ENCODE data around the gene UBXN2A.

Gene UBXN2A

DNA sequence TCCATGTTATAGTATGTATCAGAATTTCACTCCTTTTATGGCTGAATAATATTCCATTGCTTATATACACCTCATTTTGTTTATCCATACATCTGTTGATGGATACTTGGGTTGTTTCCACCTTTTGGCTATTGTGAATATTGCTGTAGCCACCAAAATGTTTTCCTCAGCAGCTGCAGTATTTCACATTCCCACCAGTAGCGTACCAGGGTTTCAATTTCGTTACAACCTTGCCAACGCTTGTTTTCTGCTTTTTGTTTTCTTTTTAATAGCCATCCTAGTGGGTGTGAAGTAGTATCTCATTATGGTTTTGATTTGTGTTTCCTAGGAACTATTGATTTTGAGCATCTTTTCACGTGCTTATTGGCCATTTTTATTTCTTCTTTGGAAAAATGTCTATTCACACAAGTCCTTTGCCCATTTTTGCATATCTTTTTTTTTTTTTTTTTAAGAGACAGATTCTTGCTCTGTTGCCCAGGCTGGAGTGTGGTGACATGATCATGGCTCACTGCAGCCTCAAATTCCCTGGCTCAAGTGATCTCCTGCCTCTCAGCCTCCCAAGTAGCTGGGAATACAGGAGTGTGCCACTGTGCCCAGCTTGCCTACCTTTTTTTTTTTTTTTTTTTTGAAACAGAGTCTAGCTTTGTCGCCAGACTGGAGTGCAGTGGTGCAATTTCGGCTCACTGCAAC is 14.2 kb downstream of the UBXN2A start:
- peak overlapping the region; percentile 4 for H3K4me3 ChIP-seq
- TF ChIP-seq, protein P1, sequence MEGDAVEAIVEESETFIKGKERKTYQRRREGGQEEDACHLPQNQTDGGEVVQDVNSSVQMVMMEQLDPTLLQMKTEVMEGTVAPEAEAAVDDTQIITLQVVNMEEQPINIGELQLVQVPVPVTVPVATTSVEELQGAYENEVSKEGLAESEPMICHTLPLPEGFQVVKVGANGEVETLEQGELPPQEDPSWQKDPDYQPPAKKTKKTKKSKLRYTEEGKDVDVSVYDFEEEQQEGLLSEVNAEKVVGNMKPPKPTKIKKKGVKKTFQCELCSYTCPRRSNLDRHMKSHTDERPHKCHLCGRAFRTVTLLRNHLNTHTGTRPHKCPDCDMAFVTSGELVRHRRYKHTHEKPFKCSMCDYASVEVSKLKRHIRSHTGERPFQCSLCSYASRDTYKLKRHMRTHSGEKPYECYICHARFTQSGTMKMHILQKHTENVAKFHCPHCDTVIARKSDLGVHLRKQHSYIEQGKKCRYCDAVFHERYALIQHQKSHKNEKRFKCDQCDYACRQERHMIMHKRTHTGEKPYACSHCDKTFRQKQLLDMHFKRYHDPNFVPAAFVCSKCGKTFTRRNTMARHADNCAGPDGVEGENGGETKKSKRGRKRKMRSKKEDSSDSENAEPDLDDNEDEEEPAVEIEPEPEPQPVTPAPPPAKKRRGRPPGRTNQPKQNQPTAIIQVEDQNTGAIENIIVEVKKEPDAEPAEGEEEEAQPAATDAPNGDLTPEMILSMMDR (IDR thresholded peaks at IDR 0.05) = no peak
- no peak overlapping the region for H3K27ac ChIP-seq
- DNase-seq (ENCODE audit: low spot score) = no peak

DNA sequence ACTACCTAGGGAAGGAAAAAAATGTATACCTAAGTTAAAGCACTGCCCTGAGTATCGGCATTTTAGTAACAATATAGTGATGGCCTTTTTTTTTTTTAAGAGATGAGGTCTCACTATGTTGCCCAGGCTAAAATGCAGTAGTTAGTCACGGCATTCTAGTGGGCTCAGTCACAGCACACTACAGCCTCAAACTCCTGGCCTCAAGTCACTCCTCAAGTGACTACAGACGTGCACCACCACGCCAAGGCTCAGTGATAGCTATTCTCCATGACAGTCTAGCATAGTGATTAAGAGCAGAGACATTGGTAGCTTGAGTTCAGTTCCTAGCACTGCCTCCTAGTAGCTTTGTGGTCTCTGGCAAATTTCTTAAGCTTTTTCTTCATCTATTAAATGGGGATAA is 27.6 kb downstream of the UBXN2A start:
- Histone ChIP-seq H3K27ac (no peak overlapping the region), H3K4me3 (no peak overlapping the region)
- DNase-seq (ENCODE audit: low spot score) = no peak
- TF ChIP-seq, protein P1 (IDR thresholded peaks at IDR 0.05) = no peak

GRCh38 chr2:23976883-23977282 is 36.6 kb downstream of the UBXN2A start:
- TF ChIP-seq, protein P1 (IDR thresholded peaks at IDR 0.05) = no peak
- DNase-seq (ENCODE audit: low spot score) = no peak
- no peak overlapping the region for H3K27ac ChIP-seq
- H3K4me3 ChIP-seq = no peak overlapping the region

GRCh38 chr2:23988371-23988770 is 48.1 kb downstream of the UBXN2A start:
- Histone ChIP-seq H3K27ac (no peak overlapping the region), H3K4me3 (no peak overlapping the region)
- no peak for DNase-seq (ENCODE audit: low spot score)
- TF ChIP-seq, protein P1 (IDR thresholded peaks at IDR 0.05) = no peak

DNA sequence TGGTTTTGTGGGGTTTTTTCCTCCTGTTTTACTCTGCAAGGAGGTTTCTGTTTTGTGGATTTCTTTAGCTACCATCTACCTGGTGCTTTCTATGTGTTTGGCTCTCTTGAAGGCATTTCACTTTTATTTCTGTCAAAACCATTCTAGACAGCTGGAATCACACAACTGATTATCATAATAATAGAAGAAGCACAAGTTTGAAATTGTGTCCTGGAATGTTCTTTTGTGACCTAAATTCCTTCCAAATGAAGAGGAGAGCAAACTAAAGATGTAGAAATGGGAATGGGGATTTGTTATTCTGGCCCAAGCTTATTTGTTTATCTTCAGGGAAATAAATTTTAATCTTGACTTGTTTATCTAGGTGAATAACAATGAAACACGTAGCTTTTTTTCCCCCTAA is 52.7 kb downstream of the UBXN2A start:
- no peak for DNase-seq (ENCODE audit: low spot score)
- H3K27ac ChIP-seq = no peak overlapping the region
- no peak overlapping the region for H3K4me3 ChIP-seq
- TF ChIP-seq, protein P1 (IDR thresholded peaks at IDR 0.05) = no peak

DNA sequence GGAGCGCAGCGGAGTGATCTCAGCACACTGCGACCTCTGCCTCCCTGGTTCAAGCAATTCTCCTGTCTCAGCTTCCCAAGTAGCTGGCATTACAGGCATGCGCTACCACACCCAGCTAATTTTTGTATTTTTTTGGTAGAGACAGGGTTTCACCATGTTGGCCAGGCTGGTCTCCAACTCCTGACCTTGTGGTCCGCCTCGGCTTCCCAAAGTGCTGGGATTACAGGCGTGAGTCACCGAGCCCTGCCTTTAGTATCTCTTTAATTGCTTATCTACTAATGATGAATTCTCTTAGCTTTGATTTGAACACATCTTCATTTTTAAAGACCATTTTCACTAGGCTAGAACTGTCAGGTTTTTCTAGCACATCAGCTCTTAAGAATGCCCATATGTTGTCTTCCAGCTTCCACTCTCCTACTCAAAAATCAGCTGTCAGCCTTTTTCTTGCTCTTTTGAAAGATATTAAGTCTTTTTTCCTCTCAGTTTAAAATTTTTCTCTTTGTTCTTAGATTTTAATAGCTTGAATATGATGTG is 53.5 kb downstream of the UBXN2A start:
- H3K27ac ChIP-seq = no peak overlapping the region
- no peak overlapping the region for H3K4me3 ChIP-seq
- no peak for DNase-seq (ENCODE audit: low spot score)
- TF ChIP-seq, protein P1 (IDR thresholded peaks at IDR 0.05) = no peak

GRCh38 chr2:23994567-23994966 is 54.3 kb downstream of the UBXN2A start:
- no peak for DNase-seq (ENCODE audit: low spot score)
- no peak overlapping the region for H3K27ac ChIP-seq
- TF ChIP-seq, protein P1 (IDR thresholded peaks at IDR 0.05) = no peak

More at GRCh38 chr2:23994567-23994966, 54.3 kb downstream of the UBXN2A start:
- no peak overlapping the region for H3K4me3 ChIP-seq

Measured in coronary artery (tissue), 2 donors.